ENCODE measurements around the gene GRIK3. TPM values are rescaled to one million over a fixed set of nuclear protein-coding genes. Genes with fewer than 3 reads are reported as not detected.

The GRIK3 gene
- total and polyA plus RNA-seq, 2 experiments from 2014 or later, result 0.31 to 2.9 TPM

- TF ChIP-seq ETS1 (IDR thresholded peaks at IDR 0.05) (no peak), EZH2phosphoT487 (IDR thresholded peaks at IDR 0.05; ENCODE audit: unreplicated experiment) (no peak), ZNF114 (CRISPR knock-in tag; IDR thresholded peaks at IDR 0.05) (no peak), CREB1 (CRISPR knock-in tag; IDR thresholded peaks at IDR 0.05; ENCODE audit: low read depth) (no peak), ZNF462 (CRISPR knock-in tag; IDR thresholded peaks at IDR 0.05) (no peak), STAT1 (IDR thresholded peaks at IDR 0.05; ENCODE audit: unreplicated experiment) (no peak), REST (IDR thresholded peaks at IDR 0.05; ENCODE audit: unreplicated experiment) (no peak), CTCF (conservative IDR thresholded peaks at IDR 0.05; ENCODE audit: low read depth in 2 of 2) (no peak), ZNF331 (CRISPR knock-in tag; IDR thresholded peaks at IDR 0.05; ENCODE audit: low read depth) (no peak), JUNB (IDR thresholded peaks at IDR 0.05; ENCODE audit: unreplicated experiment) (no peak), EZH2 (IDR thresholded peaks at IDR 0.05; ENCODE audit: low read depth, unreplicated experiment) (no peak), NANOG (IDR thresholded peaks at IDR 0.05; ENCODE audit: borderline replicate concordance) (no peak), POLR2AphosphoS5 (IDR thresholded peaks at IDR 0.05; ENCODE audit: low read depth) (no peak)
- Mint-ChIP-seq H3K4me3 (no peak overlapping the region), H3K9me3 (no peaks in the 10 kb centered on the region), H3K36me3 (ENCODE audit: low read depth) (no peaks in the 10 kb centered on the region; the same call in 2 of the 3 replicates), H3K4me1 (peaks cover 42% of the 10 kb centered on the region), H3K27me3 (ENCODE audit: insufficient read depth, low read depth, poor library complexity) (peaks cover 11% of the 10 kb centered on the region), H3K27ac (no peak overlapping the region)
- H2AFZ ChIP-seq, result no peak overlapping the region
- no peaks in the 10 kb centered on the region for H4K20me1 ChIP-seq (replicated peaks; ENCODE audit: insufficient read depth)
- no peak for ATAC-seq
- H3K27ac ChIP-seq (ENCODE audit: low read depth), result no peak overlapping the region
- peaks cover 12% of the 10 kb centered on the region for H3K4me1 ChIP-seq (ENCODE audit: insufficient read depth)
- H3K4me2 ChIP-seq, result no peak overlapping the region
- H3F3A ChIP-seq (replicated peaks; ENCODE audit: low read depth), result no peaks in the 10 kb centered on the region
- H3K36me3 ChIP-seq (ENCODE audit: insufficient read depth), result no peaks in the 10 kb centered on the region
- no peaks in the 10 kb centered on the region for H3K9me2 ChIP-seq (ENCODE audit: insufficient read depth)
- H3K4me3 ChIP-seq, result no peak overlapping the region
- H3K79me2 ChIP-seq (replicated peaks; ENCODE audit: insufficient read depth), result no peaks in the 10 kb centered on the region
- no peak for DNase-seq (ENCODE audit: low spot score)
- H3K27me3 ChIP-seq (ENCODE audit: insufficient read depth), result no peaks in the 10 kb centered on the region
Measured at GRCh38 chr1:36853638-36854037, 180.7 kb downstream of the GRIK3 start.
